ENCODE results near the gene E4F1. TPM values are rescaled to one million over a fixed set of nuclear protein-coding genes. Genes with fewer than 3 reads are reported as not detected.

Gene E4F1
- total and polyA plus RNA-seq, 2 of the 13 experiments (the other 11 are each of a cell fraction or from before 2014, with no cell fraction given), result 13.8 to 19.5 TPM

GRCh38 chr16:2223221-2223941 is at the start of gene E4F1 (continued):
- TF ChIP-seq ZNF609 (CRISPR knock-in tag; IDR thresholded peaks at IDR 0.05; ENCODE audit: borderline replicate concordance) (peak; percentile 68; the same call in 1 of the 2 replicates), ZBTB40 (IDR thresholded peaks at IDR 0.05) (no peak), ZBTB40 (CRISPR knock-in tag; IDR thresholded peaks at IDR 0.05) (no peak), BATF2 (CRISPR knock-in tag; IDR thresholded peaks at IDR 0.05) (no peak), GTF2F1 (IDR thresholded peaks at IDR 0.05; ENCODE audit: low read length) (no peak), ZFYVE20 (CRISPR knock-in tag; IDR thresholded peaks at IDR 0.05; ENCODE audit: borderline replicate concordance, low read depth) (no peak), KLF13 (CRISPR knock-in tag; IDR thresholded peaks at IDR 0.05) (no peak), HNRNPK (IDR thresholded peaks at IDR 0.05; ENCODE audit: low read depth, low read length, poor library complexity, severe bottlenecking) (peak; percentile 63), IRF2 (CRISPR knock-in tag; IDR thresholded peaks at IDR 0.05) (peak; percentile 67; the same call in 1 of the 2 replicates), ZKSCAN1 (IDR thresholded peaks at IDR 0.05; ENCODE audit: low read length) (no peak), ZBTB44 (CRISPR knock-in tag; IDR thresholded peaks at IDR 0.05) (no peak)
